ENCODE results near the gene ZNF317. TPM values are rescaled to one million over a fixed set of nuclear protein-coding genes. Genes with fewer than 3 reads are reported as not detected.
A peak's percentile ranks its signal among the peaks of the same experiment; 100 is the strongest.

The ZNF317 gene
- 25.4 TPM for total RNA-seq
- long read RNA-seq, full-length matches to known transcripts, result 14 of 22 reads
- long read RNA-seq, partial matches to known transcripts, result 2 of 22 reads
- long read RNA-seq, other reads (novel, unspliced or antisense), result 6 of 22 reads

DNA sequence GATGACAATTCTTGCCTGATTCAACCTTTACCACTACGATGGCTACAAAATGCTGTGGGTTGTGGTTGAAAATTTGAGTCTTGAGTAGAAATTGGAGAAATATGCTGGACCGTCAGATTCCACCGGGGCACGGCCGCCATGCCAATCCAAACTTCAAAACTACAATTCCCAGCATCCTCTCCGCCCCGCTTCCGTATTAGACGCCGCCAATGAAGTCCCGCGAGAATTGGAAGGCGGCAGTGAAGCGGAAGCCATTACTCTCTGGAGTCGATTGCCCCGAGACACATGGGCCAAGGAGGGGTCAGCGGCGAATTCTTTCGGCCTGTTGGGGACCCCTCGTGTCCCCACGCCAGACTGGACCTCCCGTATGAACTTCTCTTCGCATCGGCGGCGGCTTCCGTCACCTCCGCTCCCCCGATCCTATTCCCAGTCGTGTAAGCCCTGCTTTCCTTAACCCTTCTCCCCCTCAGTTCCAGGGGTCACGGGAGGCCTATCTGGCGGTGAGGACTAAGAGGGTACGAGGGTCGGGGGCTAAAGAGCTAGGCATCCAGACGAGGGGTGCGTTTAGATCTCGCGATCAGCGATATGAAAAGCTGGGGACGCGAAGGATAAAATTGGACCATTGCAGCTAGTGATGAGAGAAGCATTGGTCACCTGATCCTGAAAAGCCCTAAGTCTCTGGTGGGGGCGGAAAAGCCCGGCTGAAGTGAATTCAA is at the start of gene ZNF317:
TSS of gene ZNF317 (plus strand) at position 239 of the 716 bp plus-strand sequence. CDS start 15,620 bp downstream, outside the sequence.
- DNase-seq (peak; percentile 95), ATAC-seq (peak; percentile 97 to 99)

DNA sequence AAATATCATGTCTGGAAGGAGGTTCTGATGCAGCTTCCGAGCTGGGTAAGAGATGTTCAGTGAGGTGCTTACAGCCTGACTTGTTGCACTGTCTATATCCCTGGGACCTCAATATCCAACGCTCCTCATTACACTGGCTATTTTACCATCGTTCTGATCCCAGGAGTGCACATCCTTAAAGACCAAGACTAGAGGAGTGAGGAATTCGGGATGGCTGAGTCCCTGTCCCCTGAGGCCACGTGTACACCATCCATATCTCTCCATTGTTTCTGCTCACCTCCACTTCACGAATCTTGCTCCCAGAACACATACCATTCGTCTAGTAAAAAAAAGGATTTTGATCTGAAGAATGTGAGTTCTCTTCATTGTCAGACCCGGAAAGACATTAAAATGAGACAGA is 32.8 kb upstream of the ZNF317 start, which contains the start of gene OR7G2:
TSS of gene OR7G2 (minus strand) at position 101 of the 400 bp plus-strand sequence. CDS start 4,232 bp downstream, outside the sequence.
- TF ChIP-seq, protein P1, sequence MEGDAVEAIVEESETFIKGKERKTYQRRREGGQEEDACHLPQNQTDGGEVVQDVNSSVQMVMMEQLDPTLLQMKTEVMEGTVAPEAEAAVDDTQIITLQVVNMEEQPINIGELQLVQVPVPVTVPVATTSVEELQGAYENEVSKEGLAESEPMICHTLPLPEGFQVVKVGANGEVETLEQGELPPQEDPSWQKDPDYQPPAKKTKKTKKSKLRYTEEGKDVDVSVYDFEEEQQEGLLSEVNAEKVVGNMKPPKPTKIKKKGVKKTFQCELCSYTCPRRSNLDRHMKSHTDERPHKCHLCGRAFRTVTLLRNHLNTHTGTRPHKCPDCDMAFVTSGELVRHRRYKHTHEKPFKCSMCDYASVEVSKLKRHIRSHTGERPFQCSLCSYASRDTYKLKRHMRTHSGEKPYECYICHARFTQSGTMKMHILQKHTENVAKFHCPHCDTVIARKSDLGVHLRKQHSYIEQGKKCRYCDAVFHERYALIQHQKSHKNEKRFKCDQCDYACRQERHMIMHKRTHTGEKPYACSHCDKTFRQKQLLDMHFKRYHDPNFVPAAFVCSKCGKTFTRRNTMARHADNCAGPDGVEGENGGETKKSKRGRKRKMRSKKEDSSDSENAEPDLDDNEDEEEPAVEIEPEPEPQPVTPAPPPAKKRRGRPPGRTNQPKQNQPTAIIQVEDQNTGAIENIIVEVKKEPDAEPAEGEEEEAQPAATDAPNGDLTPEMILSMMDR (IDR thresholded peaks at IDR 0.05), result no peak
- intact Hi-C loops (cut with DNase I), result no loop called here
- H3K27ac ChIP-seq, result no peak within 1 kb of the TSS
- ATAC-seq (no peak), DNase-seq (no peak)
- H3K36me3 ChIP-seq, result no peaks in the 10 kb centered on the region
- H3K27me3 ChIP-seq (ENCODE audit: low read depth), result peaks cover 8% of the 10 kb centered on the region
- no peaks in the 10 kb centered on the region for H3K4me1 ChIP-seq
- no peak within 1 kb of the TSS for H3K4me3 ChIP-seq
- no peaks in the 10 kb centered on the region for H3K9me3 ChIP-seq

More for the DNA sequence above, at the start of gene ZNF317:
- Histone ChIP-seq H3K27ac (peak within 1 kb of the TSS; percentile 86), H3K4me3 (peak within 1 kb of the TSS; percentile 74), H3K4me1 (peaks cover 18% of the 10 kb centered on the region), H3K36me3 (no peaks in the 10 kb centered on the region), H3K9me3 (peaks cover 14% of the 10 kb centered on the region), H3K27me3 (ENCODE audit: low read depth) (no peaks in the 10 kb centered on the region)
- intact Hi-C loops (cut with DNase I), result no loop called here
- TF ChIP-seq, protein P1 (IDR thresholded peaks at IDR 0.05), result no peak

DNA sequence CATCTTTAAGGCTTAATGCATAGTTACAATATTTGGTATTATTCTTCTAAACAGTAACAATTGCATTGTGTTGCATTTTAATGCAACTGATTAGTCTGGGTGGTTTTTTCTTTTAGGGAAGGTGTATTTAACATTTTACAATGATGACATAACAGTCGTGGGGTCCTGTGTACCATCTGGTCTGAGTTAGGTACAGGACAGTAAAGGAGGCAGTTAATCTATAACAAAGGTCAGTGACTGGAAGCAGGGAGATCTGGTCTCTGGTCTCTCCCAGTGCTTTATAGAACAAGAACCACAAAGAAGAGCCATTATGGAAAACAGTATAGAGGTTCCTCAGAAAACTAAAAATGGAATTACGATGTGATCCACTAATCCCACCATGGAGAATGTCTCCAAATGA is 30.2 kb upstream of the ZNF317 start:
- ATAC-seq (no peak), DNase-seq (no peak)
- Histone ChIP-seq H3K4me1 (no peaks in the 10 kb centered on the region), H3K4me3 (no peak overlapping the region), H3K27me3 (ENCODE audit: low read depth) (peaks cover 14% of the 10 kb centered on the region), H3K27ac (no peak overlapping the region), H3K9me3 (no peaks in the 10 kb centered on the region), H3K36me3 (no peaks in the 10 kb centered on the region)
- intact Hi-C loops (cut with DNase I), result no loop called here
- TF ChIP-seq, protein P1 (IDR thresholded peaks at IDR 0.05), result no peak

DNA sequence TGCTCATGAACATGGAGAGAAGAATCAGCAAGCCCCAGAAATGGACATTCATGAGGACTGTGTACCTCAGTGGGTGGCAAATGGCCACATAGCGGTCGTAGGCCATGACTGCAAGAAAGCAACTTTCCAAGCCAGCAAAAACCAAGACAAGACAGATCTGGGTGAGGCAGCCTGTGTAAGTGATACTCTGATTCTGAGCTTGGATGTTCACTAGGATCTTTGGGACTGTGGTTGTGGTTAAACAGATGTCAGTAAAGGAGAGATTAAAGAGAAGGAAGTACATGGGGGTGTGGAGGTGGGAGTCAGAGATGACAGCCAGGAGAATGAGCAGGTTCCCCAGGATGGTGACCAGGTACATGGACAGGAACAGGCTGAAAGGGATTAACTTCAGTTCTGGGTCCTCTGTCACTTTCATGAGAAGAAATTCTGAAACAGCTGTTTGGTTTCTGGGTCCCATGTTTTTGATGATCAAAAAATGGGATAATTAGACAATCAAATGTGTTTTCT is 24.8 kb upstream of the ZNF317 start, which contains the start of gene OR7G1:
TSS of gene OR7G1 (minus strand) at position 457 of the 507 bp plus-strand sequence. CDS start at position 457, 0 bp downstream.
- H3K36me3 ChIP-seq, result no peaks in the 10 kb centered on the region
- H3K4me1 ChIP-seq, result no peaks in the 10 kb centered on the region
- H3K9me3 ChIP-seq, result no peaks in the 10 kb centered on the region
- H3K4me3 ChIP-seq, result no peak within 1 kb of the TSS
- peaks cover 9% of the 10 kb centered on the region for H3K27me3 ChIP-seq (ENCODE audit: low read depth)
- DNase-seq (no peak), ATAC-seq (no peak)
- H3K27ac ChIP-seq, result no peak within 1 kb of the TSS
- TF ChIP-seq, protein P1 (IDR thresholded peaks at IDR 0.05), result no peak
- intact Hi-C loops (cut with DNase I), result no loop called here

DNA sequence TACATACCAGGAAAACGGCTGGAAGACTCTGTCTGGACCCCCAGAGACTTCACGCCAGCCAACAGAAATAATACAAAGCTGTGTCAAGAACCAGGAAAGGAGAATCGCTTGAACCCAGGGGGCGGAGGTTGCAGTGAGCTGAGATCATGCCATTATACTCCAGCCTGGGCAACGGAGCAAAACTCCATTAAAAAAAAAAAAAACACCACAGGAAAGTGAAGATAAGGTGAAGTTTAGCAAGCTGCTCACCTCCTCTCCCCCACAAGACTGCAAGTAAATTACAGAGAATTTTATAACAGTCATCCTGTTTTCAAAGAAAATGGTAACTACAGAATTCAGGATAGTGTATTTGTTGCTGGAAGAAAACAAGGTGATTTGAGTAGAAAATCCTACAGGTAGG is 23.6 kb upstream of the ZNF317 start:
- intact Hi-C loops (cut with DNase I), result no loop called here
- Histone ChIP-seq H3K4me3 (no peak overlapping the region), H3K27ac (no peak overlapping the region), H3K27me3 (ENCODE audit: low read depth) (peaks cover 9% of the 10 kb centered on the region), H3K4me1 (no peaks in the 10 kb centered on the region), H3K9me3 (no peaks in the 10 kb centered on the region), H3K36me3 (no peaks in the 10 kb centered on the region)
- DNase-seq, result no peak
- TF ChIP-seq, protein P1 (IDR thresholded peaks at IDR 0.05), result no peak
- ATAC-seq, result no peak

Data from lower lobe of right lung (tissue), 2 donors.